Mucosa of descending colon (tissue), 3 donors: ENCODE data around the gene SLC17A4. TPM values are rescaled to one million over a fixed set of nuclear protein-coding genes. Genes with fewer than 3 reads are reported as not detected.

Source experiments
- ATAC-seq: fragments of 200-7000 bp; cut with Tn5 transposase; one replicate; pipeline ENCODE4 v1.9.1; 2020; ENCODE audit warnings: mild to moderate bottlenecking, moderate library complexity
- DNase-seq, 3 donors: peaks; one replicate each; pipeline ENCODE4 v3.0.0-alpha.2; 2020
- H3K36me3 ChIP-seq: fragments of 200-600 bp; one replicate; pipeline ENCODE4 v1.8.0; 2021; ENCODE audit warnings: low read depth, mild to moderate bottlenecking
- H3K4me1 ChIP-seq: fragments of 200-600 bp; one replicate; pipeline ENCODE4 v1.8.0; 2021; ENCODE audit warnings: low read depth, mild to moderate bottlenecking
- H3K4me3 ChIP-seq: fragments of 200-600 bp; one replicate; pipeline ENCODE4 v1.8.0; 2021; ENCODE audit warnings: mild to moderate bottlenecking
- H3K9me3 ChIP-seq: fragments of 200-600 bp; one replicate; pipeline ENCODE4 v1.8.0; 2021; ENCODE audit warnings: mild to moderate bottlenecking
- intact Hi-C, 2 donors: fragments of 100-400 bp; cut with DNase I in 1 of 2; cut with micrococcal nuclease in 1 of 2; formaldehyde crosslinking; loops; one replicate each; pipeline versions ENCODE4 v1.11.0 to v1.11.1; 2022; cut with DNase I, micrococcal nuclease
- total RNA-seq, 3 donors: library from RNA; stranded (reverse); fragmentation: NEBNext Ultra II Directional in 2 of 3; extraction: Animal tissue kit (Norgen Biotek cat#: 25700) in 2 of 3; gene quantifications; one replicate each; pipeline versions ENCODE4 v1.2.1 to v1.2.4, GENCODE V29; 2021 to 2023
- TF ChIP-seq, protein P1 (sequence below): fragments of 200-600 bp; IDR thresholded peaks from one replicate; pipeline ENCODE4 v1.8.0; 2022; ENCODE audit warnings: antibody characterized with exemption, mild to moderate bottlenecking
- donor health status: DM: no; HTN: no; CAD: no; lungs with moderate emphysema.
- donor health status: DM: no; HTN: no; CAD: no.
- donor health status: DM: no; HTN: yes; CAD: no.

The SLC17A4 gene
- total RNA-seq, 3 donors from 2014 or later: 30.2 to 107 (median 40.1) TPM

DNA sequence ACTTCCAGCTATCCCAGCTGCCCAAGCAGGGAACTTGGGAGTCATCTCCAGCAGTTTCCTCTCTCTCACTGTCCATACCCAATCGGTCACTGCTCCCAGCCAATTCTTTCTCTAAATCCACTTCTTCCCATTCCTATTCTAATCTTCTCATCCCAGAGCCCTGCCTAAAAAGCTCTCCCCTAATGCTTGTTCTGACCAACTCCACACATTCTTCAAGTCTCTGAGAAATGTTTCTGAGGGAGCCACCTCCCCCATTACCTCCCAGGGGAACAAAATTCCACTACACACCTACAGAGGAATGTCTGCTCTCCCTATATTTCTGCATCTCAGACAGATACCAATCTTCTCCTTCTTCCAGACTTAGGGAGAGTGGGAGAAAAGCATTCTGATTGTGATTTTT, 14.0 kb downstream of the SLC17A4 start:
- intact Hi-C loops: no loop called here

DNA sequence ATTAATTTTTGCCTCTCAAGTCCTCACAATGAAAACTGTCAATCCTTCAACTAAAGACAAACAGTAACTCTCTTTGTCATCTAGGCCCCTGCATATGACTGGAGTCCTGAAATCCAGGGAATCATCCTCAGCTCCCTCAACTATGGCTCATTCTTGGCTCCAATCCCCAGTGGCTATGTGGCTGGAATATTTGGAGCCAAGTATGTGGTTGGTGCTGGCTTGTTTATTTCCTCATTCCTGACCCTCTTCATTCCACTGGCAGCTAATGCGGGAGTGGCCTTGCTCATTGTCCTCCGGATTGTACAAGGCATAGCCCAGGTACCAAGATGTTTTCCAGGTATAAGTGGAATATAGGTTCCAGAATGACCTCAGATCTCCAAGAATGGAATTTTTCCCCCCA, 15.4 kb downstream of the SLC17A4 start:
- intact Hi-C loops: no loop called here
- TF ChIP-seq, protein P1, sequence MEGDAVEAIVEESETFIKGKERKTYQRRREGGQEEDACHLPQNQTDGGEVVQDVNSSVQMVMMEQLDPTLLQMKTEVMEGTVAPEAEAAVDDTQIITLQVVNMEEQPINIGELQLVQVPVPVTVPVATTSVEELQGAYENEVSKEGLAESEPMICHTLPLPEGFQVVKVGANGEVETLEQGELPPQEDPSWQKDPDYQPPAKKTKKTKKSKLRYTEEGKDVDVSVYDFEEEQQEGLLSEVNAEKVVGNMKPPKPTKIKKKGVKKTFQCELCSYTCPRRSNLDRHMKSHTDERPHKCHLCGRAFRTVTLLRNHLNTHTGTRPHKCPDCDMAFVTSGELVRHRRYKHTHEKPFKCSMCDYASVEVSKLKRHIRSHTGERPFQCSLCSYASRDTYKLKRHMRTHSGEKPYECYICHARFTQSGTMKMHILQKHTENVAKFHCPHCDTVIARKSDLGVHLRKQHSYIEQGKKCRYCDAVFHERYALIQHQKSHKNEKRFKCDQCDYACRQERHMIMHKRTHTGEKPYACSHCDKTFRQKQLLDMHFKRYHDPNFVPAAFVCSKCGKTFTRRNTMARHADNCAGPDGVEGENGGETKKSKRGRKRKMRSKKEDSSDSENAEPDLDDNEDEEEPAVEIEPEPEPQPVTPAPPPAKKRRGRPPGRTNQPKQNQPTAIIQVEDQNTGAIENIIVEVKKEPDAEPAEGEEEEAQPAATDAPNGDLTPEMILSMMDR: no peak

More for the DNA sequence above, 14.0 kb downstream of the SLC17A4 start:
- Histone ChIP-seq H3K4me1 (no peaks in the 10 kb centered on the region), H3K9me3 (no peaks in the 10 kb centered on the region), H3K4me3 (no peak overlapping the region), H3K36me3 (no peaks in the 10 kb centered on the region)
- DNase-seq: no peak
- TF ChIP-seq, protein P1: no peak
- no peak for ATAC-seq

DNA sequence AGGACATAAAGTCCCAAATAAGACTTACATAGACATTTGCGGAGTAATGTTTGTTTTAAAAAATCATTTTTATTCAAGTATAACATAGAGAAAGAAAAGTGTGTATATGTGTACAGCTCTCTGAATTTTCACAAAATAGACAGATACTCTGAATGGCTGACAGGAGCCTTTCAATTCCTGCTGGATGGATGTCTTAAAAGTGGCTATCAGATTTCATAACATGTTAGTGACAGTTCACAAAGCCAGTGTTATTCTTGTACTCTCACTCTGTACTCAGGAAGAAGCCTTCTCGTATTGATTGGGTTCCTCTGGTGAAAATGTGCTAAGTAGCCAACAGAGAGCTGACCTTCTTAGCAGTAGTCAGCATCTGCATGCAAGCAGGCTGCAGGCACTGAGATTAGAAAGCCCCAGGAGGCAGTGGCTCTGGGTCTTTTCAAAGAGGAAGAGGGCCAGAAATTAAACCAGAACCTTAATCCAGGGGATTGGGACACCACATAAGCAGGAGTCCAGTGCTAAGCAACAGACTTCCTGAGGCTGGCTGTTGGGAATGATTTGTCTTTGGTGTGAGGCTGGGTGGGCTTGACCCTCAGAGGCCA, 19.7 kb downstream of the SLC17A4 start:
- no peaks in the 10 kb centered on the region for H3K9me3 ChIP-seq
- TF ChIP-seq, protein P1: no peak
- DNase-seq: no peak
- H3K36me3 ChIP-seq: no peaks in the 10 kb centered on the region
- ATAC-seq: no peak
- H3K4me1 ChIP-seq: no peaks in the 10 kb centered on the region
- no peak overlapping the region for H3K4me3 ChIP-seq
- intact Hi-C loops: no loop called here

More for the DNA sequence above, 15.4 kb downstream of the SLC17A4 start:
- H3K4me1 ChIP-seq: no peaks in the 10 kb centered on the region
- DNase-seq: no peak
- H3K36me3 ChIP-seq: no peaks in the 10 kb centered on the region
- no peak overlapping the region for H3K4me3 ChIP-seq
- no peaks in the 10 kb centered on the region for H3K9me3 ChIP-seq
- no peak for ATAC-seq

DNA sequence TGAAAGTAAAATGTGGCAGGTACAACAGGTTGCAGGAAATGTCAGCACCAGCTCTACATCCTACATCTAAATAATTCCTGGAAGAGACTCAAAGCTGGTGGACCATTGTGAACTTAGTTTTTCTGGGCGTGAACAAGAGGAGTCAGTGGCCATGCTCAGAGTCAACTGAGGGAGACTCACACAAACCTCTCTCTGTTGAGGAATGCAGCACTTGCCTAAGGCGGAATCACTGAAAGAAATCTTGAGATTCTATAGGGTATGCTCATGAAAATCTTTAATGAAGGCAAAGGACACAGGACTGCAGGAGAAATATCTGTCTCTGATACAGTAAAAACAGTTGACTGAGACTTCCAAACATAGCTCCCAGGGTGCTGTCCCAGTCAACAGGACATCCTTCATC, 22.5 kb downstream of the SLC17A4 start:
- intact Hi-C loops: no loop called here

DNA sequence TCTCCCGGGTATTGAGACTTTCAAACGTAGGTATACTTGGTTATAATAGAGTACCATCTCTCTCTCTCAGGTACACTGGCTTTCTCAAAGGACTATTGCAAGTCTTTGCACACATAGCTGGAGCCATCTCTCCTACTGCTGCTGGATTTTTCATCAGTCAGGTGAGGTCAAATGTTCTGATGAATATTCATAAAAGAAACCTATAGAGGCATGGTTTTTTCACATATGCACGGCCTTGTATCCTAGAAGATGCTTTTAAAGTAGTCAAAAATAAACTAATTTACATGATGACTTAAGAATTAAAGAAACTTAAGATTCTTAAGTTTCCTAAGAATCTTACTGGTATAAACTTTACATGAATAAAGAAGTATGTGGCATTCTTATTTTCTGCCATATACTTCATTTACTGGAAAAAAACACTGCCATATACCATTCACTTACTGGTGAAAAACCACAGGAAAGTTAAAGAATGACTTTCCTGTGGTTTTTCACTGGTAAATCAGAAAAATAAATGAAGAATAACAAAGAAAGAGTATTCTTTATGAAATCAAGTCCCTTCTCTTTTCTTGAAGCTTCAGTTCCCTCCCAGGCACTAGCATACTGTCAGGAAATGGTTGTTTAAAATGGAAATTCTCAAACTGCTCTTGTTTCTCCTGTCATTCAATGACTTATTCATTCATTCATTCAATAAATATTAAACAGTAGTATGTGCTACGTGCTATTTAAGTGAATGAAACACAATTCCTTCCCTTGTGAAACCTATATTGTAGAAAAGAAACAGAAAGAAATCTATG, 23.5 kb downstream of the SLC17A4 start:
- DNase-seq: no peak
- intact Hi-C loops: no loop called here

More for the DNA sequence above, 22.5 kb downstream of the SLC17A4 start:
- H3K4me3 ChIP-seq: no peak overlapping the region
- TF ChIP-seq, protein P1: no peak
- H3K36me3 ChIP-seq: no peaks in the 10 kb centered on the region
- no peaks in the 10 kb centered on the region for H3K4me1 ChIP-seq
- ATAC-seq (no peak), DNase-seq (no peak)
- H3K9me3 ChIP-seq: no peaks in the 10 kb centered on the region

More for the DNA sequence above, 23.5 kb downstream of the SLC17A4 start:
- ATAC-seq: no peak
- H3K9me3 ChIP-seq: no peaks in the 10 kb centered on the region
- TF ChIP-seq, protein P1: no peak
- H3K36me3 ChIP-seq: no peaks in the 10 kb centered on the region
- H3K4me1 ChIP-seq: no peaks in the 10 kb centered on the region
- no peak overlapping the region for H3K4me3 ChIP-seq
